ENCODE data around the gene PDE9A.
"Not testable (repeated sequence)": the region's sequence is repeated elsewhere in the genome, so short reads cannot be mapped to it uniquely, and the experiment has no call there.

PDE9A gene

GRCh38 chr21:42611852-42612251 lies 41.6 kb upstream of the PDE9A start:
- Mint-ChIP-seq H3K4me3 (no peak overlapping the region), H3K4me1 (no peaks in the 10 kb centered on the region), H3K9me3 (peaks cover 14% of the 10 kb centered on the region), H3K27me3 (ENCODE audit: low read depth) (no peaks in the 10 kb centered on the region), H3K27ac (no peak overlapping the region), H3K36me3 (ENCODE audit: low read depth) (no peaks in the 10 kb centered on the region)
- TF ChIP-seq, protein P1, sequence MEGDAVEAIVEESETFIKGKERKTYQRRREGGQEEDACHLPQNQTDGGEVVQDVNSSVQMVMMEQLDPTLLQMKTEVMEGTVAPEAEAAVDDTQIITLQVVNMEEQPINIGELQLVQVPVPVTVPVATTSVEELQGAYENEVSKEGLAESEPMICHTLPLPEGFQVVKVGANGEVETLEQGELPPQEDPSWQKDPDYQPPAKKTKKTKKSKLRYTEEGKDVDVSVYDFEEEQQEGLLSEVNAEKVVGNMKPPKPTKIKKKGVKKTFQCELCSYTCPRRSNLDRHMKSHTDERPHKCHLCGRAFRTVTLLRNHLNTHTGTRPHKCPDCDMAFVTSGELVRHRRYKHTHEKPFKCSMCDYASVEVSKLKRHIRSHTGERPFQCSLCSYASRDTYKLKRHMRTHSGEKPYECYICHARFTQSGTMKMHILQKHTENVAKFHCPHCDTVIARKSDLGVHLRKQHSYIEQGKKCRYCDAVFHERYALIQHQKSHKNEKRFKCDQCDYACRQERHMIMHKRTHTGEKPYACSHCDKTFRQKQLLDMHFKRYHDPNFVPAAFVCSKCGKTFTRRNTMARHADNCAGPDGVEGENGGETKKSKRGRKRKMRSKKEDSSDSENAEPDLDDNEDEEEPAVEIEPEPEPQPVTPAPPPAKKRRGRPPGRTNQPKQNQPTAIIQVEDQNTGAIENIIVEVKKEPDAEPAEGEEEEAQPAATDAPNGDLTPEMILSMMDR (IDR thresholded peaks at IDR 0.05; ENCODE audit: unreplicated experiment in 3 of 3), result no peak

DNA sequence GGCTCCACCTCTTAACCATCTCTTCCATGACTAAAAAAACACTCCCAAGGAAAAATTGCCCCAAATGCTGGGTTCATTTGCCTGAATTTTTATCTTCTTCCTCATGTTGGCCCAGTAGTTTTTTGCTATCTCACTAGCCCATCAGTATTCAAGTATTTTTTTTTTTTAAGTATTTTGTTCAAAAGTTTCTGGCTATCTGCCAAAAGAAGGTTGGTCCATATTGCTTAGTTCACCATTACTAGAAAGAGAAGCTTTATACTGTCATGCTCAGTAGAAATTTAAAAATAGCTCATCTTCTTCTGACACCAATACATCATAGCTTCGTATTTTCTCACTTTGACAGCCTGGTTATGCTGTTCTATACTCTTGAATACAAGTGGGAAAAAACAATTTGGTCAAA lies 41.0 kb upstream of the PDE9A start:
- Mint-ChIP-seq H3K27ac (no peak overlapping the region), H3K4me3 (no peak overlapping the region), H3K4me1 (no peaks in the 10 kb centered on the region), H3K27me3 (ENCODE audit: low read depth) (no peaks in the 10 kb centered on the region), H3K9me3 (peaks cover 14% of the 10 kb centered on the region), H3K36me3 (ENCODE audit: low read depth) (no peaks in the 10 kb centered on the region)
- TF ChIP-seq, protein P1 (IDR thresholded peaks at IDR 0.05; ENCODE audit: unreplicated experiment in 3 of 3), result no peak

DNA sequence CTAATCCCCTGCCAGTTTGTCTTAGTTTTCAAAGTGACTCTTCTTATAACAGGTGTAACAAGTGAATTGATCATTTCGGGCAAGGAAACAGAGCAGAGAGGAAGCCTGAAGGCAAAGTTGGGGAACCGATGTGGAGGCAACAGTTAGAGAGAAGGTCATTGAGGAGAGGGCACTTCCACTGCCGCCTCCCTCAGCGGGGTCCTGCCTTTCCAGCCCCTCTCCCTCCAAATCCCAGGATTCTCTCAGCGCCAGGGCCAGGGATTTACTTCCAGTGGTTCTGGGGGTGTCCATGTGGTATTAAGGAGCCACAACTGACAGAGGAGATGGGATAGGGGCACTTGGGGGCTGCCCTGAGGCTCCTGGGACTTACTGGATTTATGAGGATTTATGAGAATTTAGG lies 39.7 kb upstream of the PDE9A start:
- Mint-ChIP-seq H3K9me3 (peaks cover 12% of the 10 kb centered on the region), H3K27me3 (ENCODE audit: low read depth) (no peaks in the 10 kb centered on the region), H3K36me3 (ENCODE audit: low read depth) (no peaks in the 10 kb centered on the region), H3K4me3 (no peak overlapping the region), H3K27ac (peak overlapping the region in 1 of 3 experiments; percentile 20), H3K4me1 (peaks cover 7% of the 10 kb centered on the region)
- TF ChIP-seq, protein P1 (IDR thresholded peaks at IDR 0.05; ENCODE audit: unreplicated experiment in 3 of 3), result no peak

DNA sequence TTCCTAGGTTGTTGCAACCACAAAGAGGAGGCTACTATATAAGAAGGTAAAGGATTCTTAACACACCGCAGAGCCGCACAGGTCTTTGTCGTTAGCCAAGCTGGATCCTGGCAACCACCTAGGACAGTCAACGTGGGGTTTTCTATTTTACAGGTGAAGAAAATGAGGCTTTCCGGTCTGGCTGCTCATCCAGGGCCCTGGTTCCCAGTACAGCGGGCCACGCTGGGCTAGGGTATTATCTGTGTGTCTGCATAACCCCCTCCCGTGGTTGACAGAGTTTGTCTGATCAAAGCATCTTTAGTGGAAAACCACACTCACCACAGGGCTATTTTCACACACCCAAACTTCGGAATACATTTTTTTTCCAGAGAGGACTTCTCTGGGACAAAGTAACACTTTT lies 39.0 kb upstream of the PDE9A start:
- Mint-ChIP-seq H3K27ac (no peak overlapping the region), H3K4me1 (peaks cover 13% of the 10 kb centered on the region), H3K27me3 (ENCODE audit: low read depth) (peaks cover 4% of the 10 kb centered on the region), H3K9me3 (peaks cover 9% of the 10 kb centered on the region), H3K36me3 (ENCODE audit: low read depth) (no peaks in the 10 kb centered on the region), H3K4me3 (no peak overlapping the region)
- TF ChIP-seq, protein P1 (IDR thresholded peaks at IDR 0.05; ENCODE audit: unreplicated experiment in 3 of 3), result no peak

GRCh38 chr21:42614811-42615351 lies 38.5 kb upstream of the PDE9A start:
- no peaks in the 10 kb centered on the region for H3K36me3 Mint-ChIP-seq (ENCODE audit: low read depth)
- H3K4me3 Mint-ChIP-seq, result no peak overlapping the region
- H3K4me1 Mint-ChIP-seq, result peaks cover 15% of the 10 kb centered on the region
- TF ChIP-seq, protein P1 (IDR thresholded peaks at IDR 0.05; ENCODE audit: unreplicated experiment in 3 of 3), result no peak
- H3K27me3 Mint-ChIP-seq (ENCODE audit: low read depth), result peaks cover 5% of the 10 kb centered on the region
- peaks cover 9% of the 10 kb centered on the region for H3K9me3 Mint-ChIP-seq
- no peak overlapping the region for H3K27ac Mint-ChIP-seq

- not testable (repeated sequence) for H3K9me3 Mint-ChIP-seq; H3K4me3 Mint-ChIP-seq; H3K36me3 Mint-ChIP-seq (ENCODE audit: low read depth); H3K27me3 Mint-ChIP-seq (ENCODE audit: low read depth); H3K27ac Mint-ChIP-seq
- H3K4me1 Mint-ChIP-seq, result peaks cover 15% of the 10 kb centered on the region
These were observed 38.0 kb upstream of the PDE9A start for GRCh38 chr21:42615377-42615776.

Data from nephron (organoid).